Trophoblast cell (in vitro differentiated cells and primary cell): Measurements from ENCODE around the gene SLC12A9.
A peak's percentile ranks its signal among the peaks of the same experiment; 100 is the strongest.
"Not testable (repeated sequence)": the region's sequence is repeated elsewhere in the genome, so short reads cannot be mapped to it uniquely, and the experiment has no call there.

Source experiments
- DNase-seq, 2 donors: peaks; one replicate each; pipeline ENCODE4 v3.0.0-alpha.2; 2016
- H2AFZ ChIP-seq: 2 replicates; pipeline ENCODE4 v1.6.1; 2013; ENCODE audit warnings: low read length, moderate library complexity, mild to moderate bottlenecking; ENCODE audit not compliant: insufficient read depth, poor library complexity
- H2AK5ac ChIP-seq: 2 replicates; pipeline ENCODE4 v1.6.1; 2013; ENCODE audit warnings: mild to moderate bottlenecking, low read length
- H2BK120ac ChIP-seq: 2 replicates; pipeline ENCODE4 v1.6.1; 2013; ENCODE audit warnings: low read length, mild to moderate bottlenecking, moderate library complexity; ENCODE audit not compliant: insufficient read depth, poor library complexity
- H2BK12ac ChIP-seq: 2 replicates; pipeline ENCODE4 v1.6.1; 2013; ENCODE audit warnings: mild to moderate bottlenecking, low read length, moderate library complexity
- H2BK5ac ChIP-seq: 2 replicates; pipeline ENCODE4 v1.6.1; 2013; ENCODE audit warnings: low read length, low read depth, moderate library complexity, mild to moderate bottlenecking; ENCODE audit not compliant: poor library complexity
- H3K14ac ChIP-seq: 2 replicates; pipeline ENCODE4 v1.6.1; 2013; ENCODE audit warnings: mild to moderate bottlenecking, low read length
- H3K18ac ChIP-seq: 2 replicates; pipeline ENCODE4 v1.6.1; 2013; ENCODE audit warnings: mild to moderate bottlenecking, low read length
- H3K23ac ChIP-seq: 2 replicates; pipeline ENCODE4 v1.6.1; 2013; ENCODE audit warnings: low read length
- H3K27ac ChIP-seq: 2 replicates; pipeline ENCODE4 v1.5.1; 2013; ENCODE audit warnings: low read depth, mild to moderate bottlenecking, inconsistent platforms, low read length, moderate library complexity
- H3K27me3 ChIP-seq: 2 replicates; pipeline ENCODE4 v1.6.1; 2013; ENCODE audit warnings: inconsistent platforms, mild to moderate bottlenecking, low read length, moderate library complexity; ENCODE audit not compliant: insufficient read depth
- H3K36me3 ChIP-seq, 2 experiments: 1 replicate in 1 of 2; 2 replicates in 1 of 2; pipeline ENCODE4 v1.6.1; 2013; ENCODE audit warnings: low read length in 2 of 2, mild to moderate bottlenecking in 2 of 2, moderate library complexity in 1 of 2; ENCODE audit not compliant: insufficient read depth in 2 of 2, control insufficient read depth in 1 of 2
- H3K4ac ChIP-seq: 2 replicates; pipeline ENCODE4 v1.6.1; 2013; ENCODE audit warnings: low read depth, mild to moderate bottlenecking, low read length, moderate library complexity
- H3K4me1 ChIP-seq, 2 experiments: 1 replicate in 1 of 2; 2 replicates in 1 of 2; pipeline ENCODE4 v1.6.1; 2013; ENCODE audit warnings: low read length in 2 of 2, mild to moderate bottlenecking in 2 of 2, moderate library complexity in 1 of 2; ENCODE audit not compliant: insufficient read depth in 2 of 2, control insufficient read depth in 1 of 2
- H3K4me2 ChIP-seq: 2 replicates; pipeline ENCODE4 v1.6.1; 2013; ENCODE audit warnings: inconsistent platforms, mild to moderate bottlenecking, low read length, moderate library complexity
- H3K4me3 ChIP-seq: 2 replicates; pipeline ENCODE4 v1.5.1; 2013; ENCODE audit warnings: mild to moderate bottlenecking, low read depth, low read length, inconsistent platforms
- H3K79me1 ChIP-seq: one replicate; pipeline ENCODE4 v1.6.1; 2013; ENCODE audit warnings: low read length
- H3K79me2 ChIP-seq: 2 replicates; pipeline ENCODE4 v1.6.1; 2013; ENCODE audit warnings: low read length, mild to moderate bottlenecking; ENCODE audit not compliant: control insufficient read depth, insufficient read depth, poor library complexity
- H3K9ac ChIP-seq: 2 replicates; pipeline ENCODE4 v1.6.1; 2013; ENCODE audit warnings: mild to moderate bottlenecking, low read length
- H3K9me3 ChIP-seq: 2 replicates; pipeline ENCODE4 v1.6.1; 2013; ENCODE audit warnings: low read depth, mild to moderate bottlenecking, control low read depth, inconsistent platforms, low read length; ENCODE audit not compliant: insufficient read depth
- H4K12ac ChIP-seq: 2 replicates; pipeline ENCODE4 v1.6.1; 2013; ENCODE audit warnings: low read depth, mild to moderate bottlenecking, low read length, moderate library complexity
- H4K8ac ChIP-seq: 2 replicates; pipeline ENCODE4 v1.6.1; 2013; ENCODE audit warnings: low read depth, mild to moderate bottlenecking, low read length, moderate library complexity
- H4K91ac ChIP-seq: one replicate; pipeline ENCODE4 v1.6.1; 2013; ENCODE audit warnings: low read depth, mild to moderate bottlenecking, low read length, moderate library complexity
- WGBS: extraction: QIAGEN DNeasy Blood & Tissue Kit; methylation state at CpG from one replicate; pipeline ENCODE4 v1.1.7; 2013; ENCODE audit warnings: missing lambda C conversion rate; ENCODE audit not compliant: insufficient read length, insufficient coverage; ENCODE audit errors: extremely low coverage; 5-methylcytosine and 5-hydroxymethylcytosine counted together

The SLC12A9 gene

GRCh38 chr7:100910443-100910842, 57.9 kb downstream of the SLC12A9 start:
- not testable (repeated sequence) for H3K4me2 ChIP-seq, H2BK120ac ChIP-seq, H3K79me1 ChIP-seq, H3K4me3 ChIP-seq, H3K27ac ChIP-seq, H3K9ac ChIP-seq, H3K14ac ChIP-seq, H2AFZ ChIP-seq, H3K4me1 ChIP-seq, H3K27me3 ChIP-seq, H3K18ac ChIP-seq, H4K12ac ChIP-seq, H2AK5ac ChIP-seq, H2BK12ac ChIP-seq, H3K79me2 ChIP-seq, H3K9me3 ChIP-seq, H3K4ac ChIP-seq, H3K23ac ChIP-seq, H2BK5ac ChIP-seq, H4K91ac ChIP-seq, H3K36me3 ChIP-seq, H4K8ac ChIP-seq
- no CpG with 5 or more reads among the region's 7 CpGs for WGBS
- DNase-seq, result peak; percentile 82 to 90

GRCh38 chr7:100911484-100911883, 59.0 kb downstream of the SLC12A9 start:
- no peak overlapping the region for H2AFZ ChIP-seq
- no peak overlapping the region for H2BK120ac ChIP-seq
- H3K27me3 ChIP-seq, result no peaks in the 10 kb centered on the region

GRCh38 chr7:100914208-100914878, 61.8 kb downstream of the SLC12A9 start:
- no peak overlapping the region for H4K91ac ChIP-seq
- peaks cover 3% of the 10 kb centered on the region for H3K9me3 ChIP-seq
- no peak overlapping the region for H4K8ac ChIP-seq
- no peaks in the 10 kb centered on the region for H3K79me2 ChIP-seq
- no peak overlapping the region for H3K4me2 ChIP-seq
- H2BK12ac ChIP-seq, result no peak overlapping the region
- H3K36me3 ChIP-seq, result no peaks in the 10 kb centered on the region
- no peak overlapping the region for H3K23ac ChIP-seq
- no peak overlapping the region for H3K27ac ChIP-seq
- H4K12ac ChIP-seq, result no peak overlapping the region
- H2AFZ ChIP-seq, result no peak overlapping the region
- no peak overlapping the region for H3K9ac ChIP-seq
- no peak overlapping the region for H3K4me3 ChIP-seq
- no peak overlapping the region for H3K18ac ChIP-seq
- no peak overlapping the region for H2AK5ac ChIP-seq
- no peak overlapping the region for H2BK120ac ChIP-seq
- H3K4ac ChIP-seq, result no peak overlapping the region
- peaks cover 0 to 8% of the 10 kb centered on the region in 2 experiments for H3K4me1 ChIP-seq
- no peak overlapping the region for H3K14ac ChIP-seq
- DNase-seq, result no peak
- WGBS, result no CpG with 5 or more reads among the region's 15 CpGs
- H3K27me3 ChIP-seq, result no peaks in the 10 kb centered on the region
- no peak overlapping the region for H2BK5ac ChIP-seq
- H3K79me1 ChIP-seq, result no peaks in the 10 kb centered on the region

More at GRCh38 chr7:100911484-100911883, 59.0 kb downstream of the SLC12A9 start:
- H3K14ac ChIP-seq, result no peak overlapping the region
- H3K79me2 ChIP-seq, result no peaks in the 10 kb centered on the region
- H3K4me1 ChIP-seq, result no peaks in the 10 kb centered on the region
- no peak overlapping the region for H2BK12ac ChIP-seq
- H3K4me3 ChIP-seq, result no peak overlapping the region
- no peaks in the 10 kb centered on the region for H3K79me1 ChIP-seq
- no peak overlapping the region for H4K8ac ChIP-seq
- no peak overlapping the region for H2AK5ac ChIP-seq
- no peak overlapping the region for H2BK5ac ChIP-seq
- H4K12ac ChIP-seq, result no peak overlapping the region
- no peak overlapping the region for H3K4me2 ChIP-seq
- H3K36me3 ChIP-seq, result no peaks in the 10 kb centered on the region
- no peak overlapping the region for H3K27ac ChIP-seq
- DNase-seq, result peak; percentile 84 to 94
- WGBS, result no CpG with 5 or more reads among the region's 3 CpGs
- H4K91ac ChIP-seq, result no peak overlapping the region
- no peak overlapping the region for H3K4ac ChIP-seq
- no peak overlapping the region for H3K23ac ChIP-seq
- H3K9ac ChIP-seq, result no peak overlapping the region
- peaks cover 5% of the 10 kb centered on the region for H3K9me3 ChIP-seq
- H3K18ac ChIP-seq, result no peak overlapping the region

GRCh38 chr7:100914879-100915447, 62.5 kb downstream of the SLC12A9 start:
- H4K91ac ChIP-seq, result no peak overlapping the region
- WGBS, result no CpG with 5 or more reads among the region's 8 CpGs
- H3K36me3 ChIP-seq, result no peaks in the 10 kb centered on the region

More at GRCh38 chr7:100914879-100915447, 62.5 kb downstream of the SLC12A9 start:
- Histone ChIP-seq H2AFZ (no peak overlapping the region), H3K4ac (no peak overlapping the region), H3K79me1 (no peaks in the 10 kb centered on the region), H2BK12ac (no peak overlapping the region), H3K9ac (no peak overlapping the region), H3K23ac (no peak overlapping the region), H3K4me3 (no peak overlapping the region), H3K4me2 (no peak overlapping the region), H3K27ac (no peak overlapping the region), H3K18ac (no peak overlapping the region), H4K12ac (no peak overlapping the region), H3K14ac (no peak overlapping the region), H4K8ac (no peak overlapping the region), H3K79me2 (no peaks in the 10 kb centered on the region), H2BK120ac (no peak overlapping the region), H3K27me3 (no peaks in the 10 kb centered on the region), H3K4me1 (peaks cover 0 to 8% of the 10 kb centered on the region in 2 experiments), H2AK5ac (no peak overlapping the region), H2BK5ac (no peak overlapping the region), H3K9me3 (peaks cover 3% of the 10 kb centered on the region)
- DNase-seq, result no peak
